Activated CD8-positive, alpha-beta T cell treated with anti-CD3 and anti-CD28 coated beads for 36 hours (primary cell): ENCODE results near the gene ABCC3. TPM values are rescaled to one million over a fixed set of nuclear protein-coding genes. Genes with fewer than 3 reads are reported as not detected.

Experiments
- ATAC-seq: fragments of 200-7000 bp; cut with Tn5 transposase; one replicate; pipeline ENCODE4 v1.10.0; 2021; ENCODE audit warnings: mild to moderate bottlenecking, moderate library complexity
- CTCF ChIA-PET: fragments of 350-600 bp; sonication (Branson Sonifier 250); formaldehyde crosslinking; loops from one replicate; lab custom pipeline; 2021; ENCODE audit warnings: antibody characterized with exemption; lab: Charles Lee
- POLR2A ChIA-PET: fragments of 350-600 bp; sonication (Branson Sonifier 250); formaldehyde crosslinking; loops from one replicate; lab custom pipeline; 2021; ENCODE audit warnings: antibody characterized with exemption; lab: Charles Lee
- DNase-seq: peaks from one replicate; pipeline ENCODE4 v3.0.0-alpha.2; 2020
- H3K27ac Mint-ChIP-seq: one replicate; pipeline ENCODE4 v1.8.0; 2021; ENCODE audit warnings: mild to moderate bottlenecking, mixed read lengths
- H3K27me3 Mint-ChIP-seq: one replicate; pipeline ENCODE4 v1.8.0; 2021; ENCODE audit warnings: mixed read lengths
- H3K36me3 Mint-ChIP-seq: one replicate; pipeline ENCODE4 v1.8.0; 2021; ENCODE audit warnings: low read depth, mixed read lengths
- H3K4me1 Mint-ChIP-seq: one replicate; pipeline ENCODE4 v1.8.0; 2021; ENCODE audit warnings: low read depth, mixed read lengths
- H3K4me3 Mint-ChIP-seq: one replicate; pipeline ENCODE4 v1.8.0; 2021; ENCODE audit warnings: mild to moderate bottlenecking, moderate library complexity, mixed read lengths
- H3K9me3 Mint-ChIP-seq: one replicate; pipeline ENCODE4 v1.8.0; 2021; ENCODE audit warnings: mixed read lengths
- CTCF ChIP-seq: fragments of 200-600 bp; IDR thresholded peaks from one replicate; pipeline ENCODE4 v1.8.0; 2022; ENCODE audit warnings: antibody characterized with exemption, mild to moderate bottlenecking
- intact Hi-C: fragments of 100-400 bp; cut with micrococcal nuclease; formaldehyde crosslinking; loops from one replicate; pipeline ENCODE4 v1.10.0; 2022
- total RNA-seq, 2 experiments: library from RNA; stranded (reverse); gene quantifications; one replicate each; pipeline ENCODE4 v1.2.3, GENCODE V29; 2021

ABCC3 gene
- total RNA-seq, 2 experiments from 2014 or later = not detected

GRCh38 chr17:50689956-50690886, 55.5 kb downstream of the ABCC3 start:
- ATAC-seq (no peak), DNase-seq (no peak)
- H3K27ac Mint-ChIP-seq = no peak overlapping the region
- no peak for TF ChIP-seq CTCF
- CTCF ChIA-PET = no interaction called here
- intact Hi-C loops = loop anchor here (10.0 kb wide), 1 partner anchor 145 kb away; the partner anchor contains the start of gene SPATA20
- H3K27me3 Mint-ChIP-seq = no peaks in the 10 kb centered on the region
- H3K36me3 Mint-ChIP-seq = peaks cover 9% of the 10 kb centered on the region
- POLR2A ChIA-PET = no interaction called here
- H3K4me1 Mint-ChIP-seq = no peaks in the 10 kb centered on the region
- H3K4me3 Mint-ChIP-seq = no peak overlapping the region
- no peaks in the 10 kb centered on the region for H3K9me3 Mint-ChIP-seq

GRCh38 chr17:50690887-50691549, 56.3 kb downstream of the ABCC3 start:
- ChIA-PET POLR2A (interaction anchor here (0.7 to 0.8 kb wide), 2 partner anchors 10 to 37 kb away, joined by 3 to 4 read pairs; no protein-coding TSS in a partner anchor), CTCF (no interaction called here)
- Mint-ChIP-seq H3K9me3 (no peaks in the 10 kb centered on the region), H3K36me3 (peaks cover 16% of the 10 kb centered on the region), H3K4me3 (no peak overlapping the region), H3K4me1 (peaks cover 4% of the 10 kb centered on the region), H3K27ac (no peak overlapping the region), H3K27me3 (no peaks in the 10 kb centered on the region)
- intact Hi-C loops = loop anchor here (10.0 kb wide), 1 partner anchor 146 kb away; the partner anchor contains the start of gene SPATA20
- no peak for TF ChIP-seq CTCF
- DNase-seq = no peak
- no peak for ATAC-seq

- ATAC-seq (no peak), DNase-seq (no peak)
- TF ChIP-seq CTCF = no peak
- no peaks in the 10 kb centered on the region for H3K27me3 Mint-ChIP-seq
- intact Hi-C loops = loop anchor here (10.0 kb wide), 1 partner anchor 147 kb away; the partner anchor contains the start of gene SPATA20
- no peak overlapping the region for H3K4me3 Mint-ChIP-seq
- no peaks in the 10 kb centered on the region for H3K9me3 Mint-ChIP-seq
- H3K36me3 Mint-ChIP-seq = peaks cover 22% of the 10 kb centered on the region
- H3K27ac Mint-ChIP-seq = no peak overlapping the region
- H3K4me1 Mint-ChIP-seq = peaks cover 4% of the 10 kb centered on the region
- ChIA-PET POLR2A (interaction anchor here (0.7 to 0.8 kb wide), 2 partner anchors 11 to 38 kb away, joined by 3 to 4 read pairs; no protein-coding TSS in a partner anchor), CTCF (no interaction called here)
Measured at GRCh38 chr17:50691550-50692447, 57.1 kb downstream of the ABCC3 start.

GRCh38 chr17:50692448-50693035, 57.9 kb downstream of the ABCC3 start:
- no peaks in the 10 kb centered on the region for H3K9me3 Mint-ChIP-seq
- POLR2A ChIA-PET = no interaction called here
- no peak overlapping the region for H3K27ac Mint-ChIP-seq
- intact Hi-C loops = loop anchor here (10.0 kb wide), 1 partner anchor 148 kb away; the partner anchor contains the start of gene SPATA20
- ATAC-seq (no peak), DNase-seq (no peak)
- peaks cover 5% of the 10 kb centered on the region for H3K4me1 Mint-ChIP-seq
- peaks cover 29% of the 10 kb centered on the region for H3K36me3 Mint-ChIP-seq
- no peaks in the 10 kb centered on the region for H3K27me3 Mint-ChIP-seq
- TF ChIP-seq CTCF = no peak
- CTCF ChIA-PET = interaction anchor here (0.9 kb wide), 1 partner anchor 66 kb away, joined by 3 read pairs; no protein-coding TSS in a partner anchor
- no peak overlapping the region for H3K4me3 Mint-ChIP-seq
